K562 (cell line): ENCODE measurements around the gene PTBP3. TPM values are rescaled to one million over a fixed set of nuclear protein-coding genes. Genes with fewer than 3 reads are reported as not detected.

Experiments
- ARID1B ChIP-seq: fragments of 450-650 bp; IDR thresholded peaks from 2 replicates; pipeline ENCODE4 v1.6.1; 2016; ENCODE audit warnings: antibody characterized with exemption, mild to moderate bottlenecking, inconsistent platforms
- DMBX1 ChIP-seq: fragments of 250-450 bp; sonication (Bioruptor Pico); IDR thresholded peaks from 2 replicates; pipeline ENCODE4 v1.8.0; 2022; ENCODE audit warnings: inconsistent platforms, mild to moderate bottlenecking, moderate library complexity, borderline replicate concordance
- FOS ChIP-seq: IDR thresholded peaks from 3 replicates; pipeline ENCODE4 v1.6.1; 2011; ENCODE audit not compliant: insufficient read length; ENCODE audit errors: extremely low read depth
- FOXP1 ChIP-seq: sonication (generic); formaldehyde crosslinking; IDR thresholded peaks from 2 replicates; pipeline ENCODE4 v1.8.0; 2022; ENCODE audit warnings: mild to moderate bottlenecking, missing genetic modification reagents
- HDAC1 ChIP-seq, 2 experiments: fragments of 450-650 bp; IDR thresholded peaks; 2 replicates each; pipeline ENCODE4 v1.6.1; 2016 to 2017; ENCODE audit warnings: inconsistent platforms in 1 of 2, mild to moderate bottlenecking in 1 of 2, moderate library complexity in 1 of 2
- HMGXB4 ChIP-seq: sonication (generic); formaldehyde crosslinking; IDR thresholded peaks from 2 replicates; pipeline ENCODE4 v1.8.1; 2023; ENCODE audit warnings: mild to moderate bottlenecking, missing genetic modification reagents
- KDM4B ChIP-seq, 2 experiments: fragments of 450-650 bp in 1 of 2; sonication (generic) in 1 of 2; IDR thresholded peaks; 2 replicates each; pipeline ENCODE4 v1.6.1; 2016 to 2017; ENCODE audit warnings: borderline replicate concordance in 2 of 2, antibody characterized with exemption in 1 of 2, low read depth in 1 of 2, mild to moderate bottlenecking in 1 of 2
- KLF16 ChIP-seq: IDR thresholded peaks from 2 replicates; pipeline ENCODE4 v1.6.1; 2016; ENCODE audit warnings: antibody characterized with exemption
- L3MBTL2 ChIP-seq: fragments of 450-650 bp; IDR thresholded peaks from 2 replicates; pipeline ENCODE4 v1.6.1; 2016; ENCODE audit warnings: mild to moderate bottlenecking, moderate library complexity
- NCOA1 ChIP-seq: fragments of 450-650 bp; IDR thresholded peaks from 2 replicates; pipeline ENCODE4 v1.6.1; 2016; ENCODE audit warnings: low read depth
- NFATC3 ChIP-seq: fragments of 450-650 bp; IDR thresholded peaks from 2 replicates; pipeline ENCODE4 v1.6.1; 2017; ENCODE audit warnings: mild to moderate bottlenecking
- PCBP1 ChIP-seq: fragments of 200-400 bp; formaldehyde crosslinking; IDR thresholded peaks from 2 replicates; pipeline ENCODE4 v1.6.1; 2018; ENCODE audit warnings: mild to moderate bottlenecking, low read depth, low read length; ENCODE audit not compliant: poor library complexity, severe bottlenecking
- RFX7 ChIP-seq: fragments of 250-450 bp; sonication (Bioruptor Pico); IDR thresholded peaks from 2 replicates; pipeline ENCODE4 v1.5.1; 2021; ENCODE audit warnings: mild to moderate bottlenecking
- SMARCA4 ChIP-seq: fragments of 450-650 bp; IDR thresholded peaks from 2 replicates; pipeline ENCODE4 v1.6.1; 2016
- TFE3 ChIP-seq: fragments of 450-650 bp; formaldehyde crosslinking; IDR thresholded peaks from 2 replicates; pipeline ENCODE4 v1.4.0; 2020; ENCODE audit warnings: mild to moderate bottlenecking, mixed read lengths
- TRIM24 ChIP-seq, 2 experiments: fragments of 450-650 bp; IDR thresholded peaks; 2 replicates each; pipeline ENCODE4 v1.6.1; 2016
- ZNF3 ChIP-seq: fragments of 250-450 bp; sonication (Bioruptor Pico); IDR thresholded peaks from 2 replicates; pipeline ENCODE4 v1.5.0; 2021; ENCODE audit warnings: mild to moderate bottlenecking, moderate library complexity
- ZNF354B ChIP-seq: fragments of 250-450 bp; sonication (Bioruptor Pico); IDR thresholded peaks from 2 replicates; pipeline ENCODE4 v1.4.0; 2020
- ZNF511 ChIP-seq: sonication (generic); formaldehyde crosslinking; IDR thresholded peaks from 2 replicates; pipeline ENCODE4 v1.8.0; 2022; ENCODE audit warnings: mild to moderate bottlenecking, missing genetic modification reagents
- ZNF609 ChIP-seq: sonication (generic); formaldehyde crosslinking; IDR thresholded peaks from 2 replicates; pipeline ENCODE4 v1.8.1; 2023; ENCODE audit warnings: missing genetic modification reagents, mild to moderate bottlenecking, borderline replicate concordance
- polyA plus RNA-seq, 8 experiments: library from polyadenylated mRNA; depleted of rRNA in 4 of 8; stranded (reverse) in 5 of 8; unstranded in 3 of 8; fragments of >200 nt; fragmentation: Nextera tagmentation in 2 of 8; fragmentation: Illumina TruSeq in 1 of 8; extraction: Ambion mirVana in 2 of 8; extraction: Trizol in 1 of 8; gene quantifications; 2 replicates each; pipeline versions ENCODE4 v1.2.1 to v1.2.3, GENCODE V29; 2011 to 2014; ENCODE audit warnings: inconsistent platforms in 1 of 8, missing spikeins in 1 of 8
- total RNA-seq, 7 experiments: library from RNA; depleted of rRNA in 6 of 7; stranded (reverse); fragments of >200 nt in 6 of 7; fragmentation: Illumina TruSeq in 2 of 7; extraction: Trizol in 2 of 7; gene quantifications; 2 replicates each; pipeline versions ENCODE4 v1.2.1 to v1.2.3, GENCODE V29; 2011 to 2021; ENCODE audit warnings: low replicate concordance in 1 of 7

Gene PTBP3
- total and polyA plus RNA-seq, 9 of the 15 experiments (the other 6 are each of a cell fraction or from before 2014, with no cell fraction given), result 22.4 to 132 (median 68.0) TPM

GRCh38 chr9:112224401-112225289, 108.8 kb downstream of the PTBP3 start (continued):
- TF ChIP-seq L3MBTL2, result peak; percentile 94
- TF ChIP-seq NCOA1, result peak; percentile 22; the same call in 1 of the 2 replicates
- no peak for TF ChIP-seq NFATC3
- TF ChIP-seq ZNF3 (CRISPR knock-in tag), result no peak
- no peak for TF ChIP-seq KDM4B (IDR thresholded peaks at IDR 0.05; ENCODE audit: borderline replicate concordance in 2 of 2, low read depth in 1 of 2)
- peak; percentile 82 for TF ChIP-seq ARID1B
- TF ChIP-seq TFE3 (CRISPR knock-in tag), result peak; percentile 98
- TF ChIP-seq PCBP1, result no peak
- TF ChIP-seq HMGXB4 (CRISPR knock-in tag), result no peak
- TF ChIP-seq ZNF511 (CRISPR knock-in tag), result no peak
- TF ChIP-seq RFX7 (CRISPR knock-in tag), result no peak
- 0 out of 2 replicates have a peak, but pooled peaks have one; percentile 44 for TF ChIP-seq ZNF609 (CRISPR knock-in tag)
- 0 out of 2 replicates have a peak, but pooled peaks have one; percentile 60 for TF ChIP-seq FOXP1 (CRISPR knock-in tag)
- TF ChIP-seq DMBX1 (CRISPR knock-in tag), result peak; percentile 95
- TF ChIP-seq SMARCA4, result peak; percentile 85
- peak; percentile 55 to 82; a peak in 3 of 4 replicates for TF ChIP-seq TRIM24 (IDR thresholded peaks at IDR 0.05)
- no peak for TF ChIP-seq FOS
- TF ChIP-seq HDAC1 (IDR thresholded peaks at IDR 0.05), result 0 out of 4 replicates have a peak, but pooled peaks of 1 of the 2 experiments have one; percentile 21
- TF ChIP-seq ZNF354B (CRISPR knock-in tag), result 0 out of 2 replicates have a peak, but pooled peaks have one; percentile 15
- TF ChIP-seq KLF16, result no peak
